CD8-positive, alpha-beta memory T cell (primary cell): ENCODE measurements around the gene PFN1. TPM values are rescaled to one million over a fixed set of nuclear protein-coding genes. Genes with fewer than 3 reads are reported as not detected.

Experiments used
- CTCF ChIA-PET: fragments of 350-600 bp; sonication (Branson Sonifier 250); formaldehyde crosslinking; loops from one replicate; lab custom pipeline; 2021; ENCODE audit warnings: antibody characterized with exemption; lab: Charles Lee
- POLR2A ChIA-PET: fragments of 350-600 bp; sonication (Branson Sonifier 250); formaldehyde crosslinking; loops from one replicate; lab custom pipeline; 2021; ENCODE audit warnings: antibody characterized with exemption; lab: Charles Lee
- DNase-seq, 5 donors: peaks; one replicate each; pipeline versions ENCODE4 v3.0.0 to v3.0.0-alpha.2; 2020 to 2022; ENCODE audit warnings: mixed read lengths in 1 of 5
- H3K27ac ChIP-seq: one replicate; pipeline ENCODE4 v1.7.0; 2013; ENCODE audit warnings: low read depth, mild to moderate bottlenecking, low read length, moderate library complexity
- H3K27me3 ChIP-seq: 2 replicates; pipeline ENCODE4 v1.7.0; 2013; ENCODE audit warnings: low read length, mild to moderate bottlenecking; ENCODE audit not compliant: insufficient read depth, poor library complexity, severe bottlenecking
- H3K36me3 ChIP-seq: 2 replicates; pipeline ENCODE4 v1.7.0; 2013; ENCODE audit warnings: mild to moderate bottlenecking, low read length, moderate library complexity; ENCODE audit not compliant: insufficient read depth
- H3K4me1 ChIP-seq: 2 replicates; pipeline ENCODE4 v1.7.0; 2013; ENCODE audit warnings: mild to moderate bottlenecking, low read length, moderate library complexity; ENCODE audit not compliant: insufficient read depth
- H3K4me3 ChIP-seq: 2 replicates; pipeline ENCODE4 v1.7.0; 2013; ENCODE audit warnings: mild to moderate bottlenecking, low read length
- H3K9me3 ChIP-seq: 2 replicates; pipeline ENCODE4 v1.7.0; 2013; ENCODE audit warnings: mild to moderate bottlenecking, low read length
- H3K27ac Mint-ChIP-seq, 8 donors: one replicate each; pipeline ENCODE4 v1.8.0; 2020 to 2021; ENCODE audit warnings: mixed read lengths in 8 of 8, mild to moderate bottlenecking in 6 of 8, inconsistent platforms in 3 of 8, moderate library complexity in 3 of 8
- H3K27me3 Mint-ChIP-seq, 2 donors: one replicate each; pipeline ENCODE4 v1.8.0; 2020 to 2021; ENCODE audit warnings: mixed read lengths in 2 of 2, mild to moderate bottlenecking in 1 of 2, moderate library complexity in 1 of 2
- H3K36me3 Mint-ChIP-seq, 3 donors: one replicate each; pipeline ENCODE4 v1.8.0; 2020 to 2021; ENCODE audit warnings: mixed read lengths in 3 of 3, inconsistent platforms in 1 of 3, mild to moderate bottlenecking in 1 of 3
- H3K4me1 Mint-ChIP-seq, 3 donors: one replicate each; pipeline ENCODE4 v1.8.0; 2020 to 2021; ENCODE audit warnings: mixed read lengths in 3 of 3, inconsistent platforms in 1 of 3, mild to moderate bottlenecking in 1 of 3
- H3K4me3 Mint-ChIP-seq, 7 donors: one replicate each; pipeline ENCODE4 v1.8.0; 2020 to 2021; ENCODE audit warnings: mixed read lengths in 7 of 7, mild to moderate bottlenecking in 6 of 7, moderate library complexity in 4 of 7, inconsistent platforms in 2 of 7
- H3K9me3 Mint-ChIP-seq, 5 donors: one replicate each; pipeline ENCODE4 v1.8.0; 2020 to 2022; ENCODE audit warnings: mixed read lengths in 5 of 5, mild to moderate bottlenecking in 3 of 5, moderate library complexity in 2 of 5, inconsistent platforms in 1 of 5
- polyA plus RNA-seq: library from polyadenylated mRNA; unstranded; fragments of 300-500 nt; fragmentation: Illumina TruSeq; gene quantifications from one replicate; pipeline ENCODE4 v1.2.3, GENCODE V29; 2021
- total RNA-seq, 2 experiments: library from RNA; stranded (reverse); gene quantifications; one replicate each; pipeline ENCODE4 v1.2.3, GENCODE V29; 2021

The PFN1 gene
- total and polyA plus RNA-seq, 3 experiments from 2014 or later = 1,826 to 2,601 (median 1,841) TPM

DNA sequence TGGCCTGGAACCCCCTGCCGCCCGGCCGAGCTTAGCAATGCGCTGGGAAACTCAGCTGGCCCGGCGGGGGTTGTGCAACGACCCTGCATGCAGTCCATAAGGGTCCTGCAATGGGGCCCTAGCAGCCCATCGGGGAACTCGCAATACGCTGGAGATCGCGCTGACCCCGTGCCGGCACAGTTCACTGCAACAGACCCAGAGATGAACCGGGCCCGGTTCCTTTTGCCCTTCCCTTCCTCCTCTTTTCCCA is 8.9 kb downstream of the PFN1 start:
- Histone ChIP-seq H3K27ac (peak overlapping the region; percentile 85), H3K27me3 (no peaks in the 10 kb centered on the region), H3K4me3 (peak overlapping the region; percentile 97), H3K4me1 (peaks cover 54% of the 10 kb centered on the region), H3K9me3 (no peaks in the 10 kb centered on the region), H3K36me3 (peaks cover 18% of the 10 kb centered on the region)
- Mint-ChIP-seq H3K4me1 (peaks cover 54 to 77% (median 54%) of the 10 kb centered on the region in 3 donors), H3K9me3 (no peaks in the 10 kb centered on the region), H3K27me3 (peaks cover 0 to 4% of the 10 kb centered on the region in 2 donors), H3K27ac (peak overlapping the region; percentile 89 to 98 (median 94)), H3K36me3 (peaks cover 6 to 75% (median 22%) of the 10 kb centered on the region in 3 donors), H3K4me3 (peak overlapping the region; percentile 86 to 97 (median 96))
- peak in 1 of 5 donors; percentile 13 for DNase-seq
- POLR2A ChIA-PET = interaction anchor here (0.5 to 4.1 kb wide), 15 partner anchors 9 to 796 kb away, joined by 3 to 67 read pairs (median 7); partner anchors contain the start of genes C17orf107, CAMTA2, CHRNE and CYB5D2
- CTCF ChIA-PET = interaction anchor here (0.6 to 4.0 kb wide), 13 partner anchors 9 to 529 kb away, joined by 3 to 34 read pairs (median 5); partner anchors contain the start of genes C17orf107, CHRNE, KIF1C and PFN1

GRCh38 chr17:4938688-4939545 is 9.4 kb downstream of the PFN1 start:
- peaks cover 0 to 5% of the 10 kb centered on the region in 2 donors for H3K27me3 Mint-ChIP-seq
- peaks cover 54% of the 10 kb centered on the region for H3K4me1 ChIP-seq
- DNase-seq = no peak
- H3K36me3 ChIP-seq = peaks cover 18% of the 10 kb centered on the region
- H3K9me3 Mint-ChIP-seq = no peaks in the 10 kb centered on the region
- peak overlapping the region; percentile 89 to 98 (median 94) for H3K27ac Mint-ChIP-seq
- peaks cover 6 to 70% (median 17%) of the 10 kb centered on the region in 3 donors for H3K36me3 Mint-ChIP-seq
- H3K27me3 ChIP-seq = no peaks in the 10 kb centered on the region
- H3K4me3 ChIP-seq = peak overlapping the region; percentile 97
- peaks cover 54 to 77% (median 54%) of the 10 kb centered on the region in 3 donors for H3K4me1 Mint-ChIP-seq
- CTCF ChIA-PET = interaction anchor here (1.2 to 4.0 kb wide), 10 partner anchors 10 to 59 kb away, joined by 4 to 34 read pairs (median 5); partner anchors contain the start of genes C17orf107, CHRNE, KIF1C and PFN1
- H3K4me3 Mint-ChIP-seq = peak overlapping the region; percentile 86 to 97 (median 96)
- POLR2A ChIA-PET = interaction anchor here (0.9 to 4.1 kb wide), 7 partner anchors 10 to 796 kb away, joined by 3 to 67 read pairs (median 12); partner anchors contain the start of genes C17orf107, CYB5D2, PFN1 and SPAG7
- H3K27ac ChIP-seq = peak overlapping the region; percentile 85
- H3K9me3 ChIP-seq = no peaks in the 10 kb centered on the region

GRCh38 chr17:4938069-4938491 is 10.2 kb downstream of the PFN1 start:
- no peak overlapping the region for H3K4me3 ChIP-seq
- Mint-ChIP-seq H3K9me3 (no peaks in the 10 kb centered on the region), H3K4me3 (peak overlapping the region; percentile 66 to 97 (median 93)), H3K36me3 (peaks cover 6 to 65% (median 15%) of the 10 kb centered on the region in 3 donors), H3K4me1 (peaks cover 54 to 77% (median 54%) of the 10 kb centered on the region in 3 donors), H3K27ac (peak overlapping the region in 3 of 8 donors; percentile 32 to 91 (median 59)), H3K27me3 (peaks cover 0 to 5% of the 10 kb centered on the region in 2 donors)
- CTCF ChIA-PET = interaction anchor here (1.0 to 4.0 kb wide), 2 partner anchors 29 to 32 kb away, joined by 3 to 25 read pairs; no protein-coding TSS in a partner anchor
- H3K36me3 ChIP-seq = peaks cover 14% of the 10 kb centered on the region
- POLR2A ChIA-PET = interaction anchor here (2.9 to 4.1 kb wide), 2 partner anchors 11 to 29 kb away, joined by 61 to 67 read pairs; partner anchors contain the start of genes PFN1 and SPAG7
- no peaks in the 10 kb centered on the region for H3K27me3 ChIP-seq
- H3K9me3 ChIP-seq = no peaks in the 10 kb centered on the region
- no peak overlapping the region for H3K27ac ChIP-seq
- H3K4me1 ChIP-seq = peaks cover 47% of the 10 kb centered on the region
- no peak for DNase-seq

DNA sequence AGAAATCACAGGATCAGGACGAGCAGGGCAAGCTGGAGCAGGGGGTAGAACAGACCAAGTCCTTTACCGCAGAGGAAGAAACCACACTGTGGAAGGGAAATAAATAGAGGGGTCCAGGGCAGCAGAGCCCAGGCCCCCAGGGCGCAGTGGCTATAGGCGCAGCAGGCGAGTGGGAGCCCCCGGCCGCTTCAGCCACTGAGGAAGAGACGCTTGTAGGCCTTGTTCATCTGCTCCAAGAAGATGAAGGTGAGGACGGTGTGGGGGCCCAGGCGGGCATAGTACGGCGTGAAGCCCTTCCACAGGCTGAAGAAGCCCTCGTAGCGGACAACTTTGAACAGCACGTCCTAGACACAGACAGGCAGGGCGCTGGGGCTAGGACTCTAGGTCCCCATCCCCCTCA is 10.8 kb downstream of the PFN1 start:
- H3K4me1 ChIP-seq = peaks cover 42% of the 10 kb centered on the region
- peaks cover 9% of the 10 kb centered on the region for H3K36me3 ChIP-seq
- Mint-ChIP-seq H3K36me3 (peaks cover 6 to 61% (median 12%) of the 10 kb centered on the region in 3 donors), H3K4me1 (peaks cover 49 to 76% (median 50%) of the 10 kb centered on the region in 3 donors), H3K27ac (no peak overlapping the region), H3K4me3 (peak overlapping the region in 4 of 7 donors; percentile 47 to 58 (median 54)), H3K9me3 (no peaks in the 10 kb centered on the region), H3K27me3 (peaks cover 0 to 5% of the 10 kb centered on the region in 2 donors)
- no peaks in the 10 kb centered on the region for H3K9me3 ChIP-seq
- POLR2A ChIA-PET = no interaction called here
- H3K27ac ChIP-seq = no peak overlapping the region
- no peak overlapping the region for H3K4me3 ChIP-seq
- CTCF ChIA-PET = interaction anchor here (1.0 kb wide), 1 partner anchor 33 kb away, joined by 3 read pairs; no protein-coding TSS in a partner anchor
- H3K27me3 ChIP-seq = no peaks in the 10 kb centered on the region
- no peak for DNase-seq

DNA sequence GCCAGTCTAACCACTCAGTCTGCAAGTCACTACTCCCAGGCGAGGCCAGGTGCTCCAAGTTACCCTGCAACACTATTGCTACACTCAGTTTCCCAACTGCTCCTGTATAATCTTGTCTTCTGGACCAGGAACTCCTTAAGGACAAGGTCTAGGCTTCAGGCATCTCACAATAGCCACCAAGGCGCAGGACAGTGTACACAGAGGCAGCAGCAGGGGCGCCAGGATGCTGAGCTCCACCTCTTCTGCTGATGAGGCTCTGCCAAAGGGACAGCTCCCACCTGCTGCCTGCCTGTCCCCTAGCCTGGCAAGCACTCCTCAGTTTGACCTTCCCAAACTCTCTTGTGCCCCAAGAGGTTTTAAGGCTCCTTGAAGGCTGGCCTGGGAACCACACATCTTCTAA is 11.9 kb downstream of the PFN1 start:
- Histone ChIP-seq H3K4me1 (peaks cover 31% of the 10 kb centered on the region), H3K27ac (no peak overlapping the region), H3K9me3 (no peaks in the 10 kb centered on the region), H3K27me3 (no peaks in the 10 kb centered on the region), H3K36me3 (peaks cover 5% of the 10 kb centered on the region), H3K4me3 (no peak overlapping the region)
- Mint-ChIP-seq H3K4me3 (peak overlapping the region in 2 of 7 donors; percentile 15 to 61), H3K36me3 (peaks cover 0 to 50% (median 6%) of the 10 kb centered on the region in 3 donors), H3K27me3 (peaks cover 0 to 5% of the 10 kb centered on the region in 2 donors), H3K27ac (peak overlapping the region in 6 of 8 donors; percentile 12 to 56 (median 30)), H3K4me1 (peaks cover 38 to 65% (median 38%) of the 10 kb centered on the region in 3 donors), H3K9me3 (no peaks in the 10 kb centered on the region)
- POLR2A ChIA-PET = interaction anchor here (1.1 kb wide), 1 partner anchor 12 kb away, joined by 4 read pairs; the partner anchor contains the start of gene PFN1
- CTCF ChIA-PET = no interaction called here
- DNase-seq = no peak

- Mint-ChIP-seq H3K36me3 (peaks cover 0 to 47% (median 6%) of the 10 kb centered on the region in 3 donors), H3K27ac (peak overlapping the region in 3 of 8 donors; percentile 31 to 81 (median 56)), H3K27me3 (peaks cover 0 to 5% of the 10 kb centered on the region in 2 donors), H3K9me3 (no peaks in the 10 kb centered on the region), H3K4me1 (peaks cover 32 to 58% (median 34%) of the 10 kb centered on the region in 3 donors), H3K4me3 (no peak overlapping the region)
- no peak for DNase-seq
- CTCF ChIA-PET = no interaction called here
- H3K9me3 ChIP-seq = no peaks in the 10 kb centered on the region
- peaks cover 23% of the 10 kb centered on the region for H3K4me1 ChIP-seq
- H3K4me3 ChIP-seq = no peak overlapping the region
- POLR2A ChIA-PET = no interaction called here
- H3K27me3 ChIP-seq = no peaks in the 10 kb centered on the region
- H3K27ac ChIP-seq = no peak overlapping the region
- H3K36me3 ChIP-seq = peaks cover 5% of the 10 kb centered on the region
These were observed 12.7 kb downstream of the PFN1 start for GRCh38 chr17:4935650-4936049.

DNA sequence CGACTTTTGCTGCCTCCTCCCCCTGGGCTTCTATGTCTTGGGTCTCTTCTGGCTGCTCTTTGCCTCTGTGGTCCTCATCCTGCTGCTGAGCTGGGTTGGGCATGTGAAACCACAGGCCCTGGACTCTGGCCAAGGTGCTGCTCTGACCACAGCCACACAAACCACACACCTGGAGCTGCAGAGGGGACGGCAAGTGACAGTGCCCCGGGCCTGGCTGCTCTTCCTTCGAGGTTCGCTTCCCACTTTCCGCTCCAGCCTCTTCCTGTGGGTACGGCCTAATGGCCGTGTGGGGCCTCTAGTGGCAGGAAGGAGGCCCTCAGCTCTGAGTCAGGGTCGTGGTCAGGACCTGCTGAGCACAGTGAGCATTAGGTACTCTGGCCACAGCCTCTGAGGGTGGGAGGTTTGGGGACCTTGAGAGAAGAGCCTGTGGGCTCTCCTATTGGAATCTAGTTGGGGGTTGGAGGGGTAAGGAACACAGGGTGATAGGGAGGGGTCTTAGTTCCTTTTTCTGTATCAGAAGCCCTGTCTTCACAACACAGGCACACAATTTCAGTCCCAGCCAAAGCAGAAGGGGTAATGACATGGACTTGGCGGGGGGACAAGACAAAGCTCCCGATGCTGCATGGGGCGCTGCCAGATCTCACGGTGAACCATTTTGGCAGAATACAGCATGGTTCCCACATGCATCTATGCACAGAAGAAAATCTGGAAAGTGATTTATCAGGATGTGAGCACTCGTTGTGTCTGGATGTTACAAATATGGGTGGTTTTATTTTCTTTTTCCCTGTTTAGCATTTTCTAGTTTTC is 14.0 kb downstream of the PFN1 start:
- peaks cover 0 to 41% (median 6%) of the 10 kb centered on the region in 3 donors for H3K36me3 Mint-ChIP-seq
- Histone ChIP-seq H3K4me1 (peaks cover 23% of the 10 kb centered on the region), H3K27me3 (no peaks in the 10 kb centered on the region), H3K4me3 (no peak overlapping the region), H3K27ac (no peak overlapping the region), H3K36me3 (peaks cover 5% of the 10 kb centered on the region), H3K9me3 (no peaks in the 10 kb centered on the region)
- ChIA-PET CTCF (interaction anchor here (0.9 kb wide), 1 partner anchor 31 kb away, joined by 4 read pairs; the partner anchor contains the start of gene CHRNE), POLR2A (interaction anchor here (0.8 to 1.1 kb wide), 3 partner anchors 17 to 34 kb away, joined by 3 to 4 read pairs (median 4); partner anchors contain the start of genes ENO3 and SPAG7)
- peak overlapping the region in 5 of 7 donors; percentile 26 to 77 (median 50) for H3K4me3 Mint-ChIP-seq
- H3K9me3 Mint-ChIP-seq = no peaks in the 10 kb centered on the region
- H3K27me3 Mint-ChIP-seq = peaks cover 0 to 3% of the 10 kb centered on the region in 2 donors
- peaks cover 32 to 53% (median 34%) of the 10 kb centered on the region in 3 donors for H3K4me1 Mint-ChIP-seq
- DNase-seq = peak in 2 of 5 donors; percentile 21 to 36
- H3K27ac Mint-ChIP-seq = peak overlapping the region in 7 of 8 donors; percentile 14 to 86 (median 69)
